Ishikawa (cell line): ENCODE measurements around the gene NR3C2.
A peak's percentile ranks its signal among the peaks of the same experiment; 100 is the strongest.

Experiments used
- CEBPB ChIP-seq: IDR thresholded peaks from 2 replicates; pipeline ENCODE4 v1.6.1; 2012
- CREB1 ChIP-seq: IDR thresholded peaks from 2 replicates; pipeline ENCODE4 v1.6.1; 2012; ENCODE audit warnings: low read depth
- EGR1 ChIP-seq: IDR thresholded peaks from 2 replicates; pipeline ENCODE4 v1.6.1; 2012
- EP300 ChIP-seq: IDR thresholded peaks from 2 replicates; pipeline ENCODE4 v1.6.1; 2012; ENCODE audit warnings: borderline replicate concordance
- FOXM1 ChIP-seq: IDR thresholded peaks from 2 replicates; pipeline ENCODE4 v1.6.1; 2012; ENCODE audit warnings: low read depth, borderline replicate concordance
- MAX ChIP-seq: IDR thresholded peaks from 2 replicates; pipeline ENCODE4 v1.6.1; 2012
- NFIC ChIP-seq: IDR thresholded peaks from 2 replicates; pipeline ENCODE4 v1.6.1; 2012
- RAD21 ChIP-seq: IDR thresholded peaks from 2 replicates; pipeline ENCODE4 v1.6.1; 2012; ENCODE audit warnings: low read depth
- REST ChIP-seq: IDR thresholded peaks from 2 replicates; pipeline ENCODE4 v1.6.1; 2012; ENCODE audit warnings: low read depth, mild to moderate bottlenecking
- TAF1 ChIP-seq: IDR thresholded peaks from 2 replicates; pipeline ENCODE4 v1.6.1; 2012; ENCODE audit warnings: low read depth, mild to moderate bottlenecking
- TCF12 ChIP-seq: IDR thresholded peaks from 2 replicates; pipeline ENCODE4 v1.6.1; 2012; ENCODE audit warnings: low read depth
- TEAD4 ChIP-seq: IDR thresholded peaks from 2 replicates; pipeline ENCODE4 v1.6.1; 2012
- USF1 ChIP-seq: IDR thresholded peaks from 2 replicates; pipeline ENCODE4 v1.6.1; 2012
- YY1 ChIP-seq: IDR thresholded peaks from 2 replicates; pipeline ENCODE4 v1.6.1; 2012; ENCODE audit warnings: low read depth
- ZBTB7A ChIP-seq: IDR thresholded peaks from 2 replicates; pipeline ENCODE4 v1.6.1; 2012; ENCODE audit warnings: low read depth

The NR3C2 gene

GRCh38 chr4:148391056-148391455 lies 51.2 kb downstream of the NR3C2 start:
- no peak for TF ChIP-seq MAX
- no peak for TF ChIP-seq REST
- no peak for TF ChIP-seq EGR1
- no peak for TF ChIP-seq EP300
- no peak for TF ChIP-seq TAF1
- no peak for TF ChIP-seq RAD21
- no peak for TF ChIP-seq YY1
- TF ChIP-seq CREB1, result no peak
- no peak for TF ChIP-seq FOXM1

- TF ChIP-seq CEBPB (no peak), TCF12 (no peak), TAF1 (no peak), FOXM1 (no peak), TEAD4 (no peak), MAX (no peak), RAD21 (no peak), REST (no peak), ZBTB7A (no peak)
These were observed 51.9 kb downstream of the NR3C2 start for GRCh38 chr4:148390311-148390710.

- TF ChIP-seq TCF12 (no peak), EP300 (no peak), USF1 (no peak)
These were observed 61.9 kb downstream of the NR3C2 start for GRCh38 chr4:148380291-148380690.

GRCh38 chr4:148376151-148376550 lies 66.1 kb downstream of the NR3C2 start:
- TF ChIP-seq CEBPB (0 out of 2 replicates have a peak, but pooled peaks have one; percentile 20), EP300 (peak; percentile 23; the same call in 1 of the 2 replicates), NFIC (peak; percentile 95), REST (no peak), FOXM1 (peak; percentile 52; the same call in 1 of the 2 replicates), USF1 (no peak), CREB1 (no peak)

- no peak for TF ChIP-seq CREB1
- no peak for TF ChIP-seq NFIC
- no peak for TF ChIP-seq MAX
- no peak for TF ChIP-seq FOXM1
- no peak for TF ChIP-seq EP300
- no peak for TF ChIP-seq TEAD4
These were observed 66.6 kb downstream of the NR3C2 start for GRCh38 chr4:148375584-148375983.
